Pancreas (tissue), 10 donors: Measurements from ENCODE around the gene KRT74. TPM values are rescaled to one million over a fixed set of nuclear protein-coding genes. Genes with fewer than 3 reads are reported as not detected.

Experiments
- ATAC-seq, 4 donors: fragments of 200-7000 bp; cut with Tn5 transposase; one replicate each; pipeline versions ENCODE4 v1.8.0 to v1.9.1; 2020; ENCODE audit warnings: mild to moderate bottlenecking in 4 of 4, moderate library complexity in 4 of 4
- DNase-seq, 6 donors: peaks; one replicate each; pipeline ENCODE4 v3.0.0-alpha.2; 2020
- FAIRE-seq: peaks from 2 replicates; lab custom pipeline; 2012; peaks lifted over from hg19 to GRCh38; lab: Jason Lieb, UNC
- H3K27ac ChIP-seq, 4 donors: fragments of 200-600 bp; sonication (generic); 1 replicate in 3 of 4; 2 replicates in 1 of 4; pipeline versions ENCODE4 v1.5.0 to v1.8.0; 2020
- H3K27me3 ChIP-seq, 4 donors: fragments of 200-600 bp; one replicate each; pipeline ENCODE4 v1.8.0; 2021
- H3K36me3 ChIP-seq, 3 donors: fragments of 200-600 bp; sonication (generic) in 1 of 3; one replicate each; pipeline versions ENCODE4 v1.5.0 to v1.8.0; 2020 to 2021
- H3K4me1 ChIP-seq, 3 donors: fragments of 200-600 bp; one replicate each; pipeline ENCODE4 v1.8.0; 2021
- H3K4me3 ChIP-seq, 4 donors: fragments of 200-600 bp; sonication (generic) in 2 of 4; one replicate each; pipeline versions ENCODE4 v1.5.0 to v1.8.0; 2020 to 2021
- H3K9me3 ChIP-seq, 4 donors: fragments of 200-600 bp; one replicate each; pipeline ENCODE4 v1.8.0; 2021
- WGBS, 2 donors: extraction: QIAGEN DNeasy Blood & Tissue Kit; methylation state at CpG; one replicate each; pipeline ENCODE4 v1.1.7; 2013; 5-methylcytosine and 5-hydroxymethylcytosine counted together
- intact Hi-C, 3 donors: fragments of 100-400 bp; cut with DNase I; formaldehyde crosslinking; loops; one replicate each; pipeline versions ENCODE4 v1.11.1 to v1.14.2; 2022
- polyA plus RNA-seq, 2 donors: library from polyadenylated mRNA; stranded (reverse); fragments of 200-250 nt; gene quantifications; one replicate each; pipeline ENCODE4 v1.2.3, GENCODE V29; 2013
- total RNA-seq, 6 donors: library from RNA; stranded (reverse); fragmentation: NEBNext Ultra II Directional in 4 of 6; extraction: Animal tissue kit (Norgen Biotek cat#: 25700) in 4 of 6; gene quantifications; one replicate each; pipeline versions ENCODE4 v1.2.1 to v1.2.4, GENCODE V29; 2021 to 2023
- TF ChIP-seq, protein P1 (sequence below), 4 donors: fragments of 200-600 bp; sonication (generic) in 3 of 4; IDR thresholded peaks; one replicate each; pipeline versions ENCODE4 v1.5.0 to v1.8.0; 2021; ENCODE audit warnings: antibody characterized with exemption in 4 of 4
- donor health status: healthy with polysubstance abuse.
- donor health status: DM: no; HTN: no; CAD: no; lungs with moderate emphysema.
- donor health status: DM: no; HTN: no; CAD: no.
- donor health status: control.
- donor health status: control.
- donor health status: Bipolar disorder and iron deficiency.
- donor health status: DM: yes; HTN: yes; CAD: no.
- donor health status: DM: no; HTN: no; CAD: no.
- donor health status: DM: no; HTN: no; CAD: no.
- donor health status: DM: yes; HTN: yes; CAD: no.

The KRT74 gene
- total and polyA plus RNA-seq, 8 donors, result not detected

DNA sequence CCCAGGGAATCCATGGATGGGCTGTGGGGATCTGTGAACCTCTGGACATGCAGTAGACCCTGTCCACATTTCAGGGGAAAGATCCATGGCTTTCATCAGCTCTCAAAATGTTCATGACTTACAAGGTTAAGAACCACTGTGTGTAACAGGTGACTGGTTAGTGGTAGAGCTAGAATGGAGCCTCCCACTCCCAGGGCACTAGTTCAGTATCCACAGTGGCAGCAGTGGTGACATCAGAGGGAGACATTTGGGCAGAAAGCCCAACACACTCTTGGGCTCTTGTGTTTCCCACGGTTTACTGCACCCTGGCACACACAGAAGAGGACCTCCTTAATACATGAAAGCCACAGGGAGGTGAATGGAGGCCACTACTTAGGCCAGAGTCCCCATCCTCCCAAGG, 9.1 kb downstream of the KRT74 start:
- TF ChIP-seq, protein P1, sequence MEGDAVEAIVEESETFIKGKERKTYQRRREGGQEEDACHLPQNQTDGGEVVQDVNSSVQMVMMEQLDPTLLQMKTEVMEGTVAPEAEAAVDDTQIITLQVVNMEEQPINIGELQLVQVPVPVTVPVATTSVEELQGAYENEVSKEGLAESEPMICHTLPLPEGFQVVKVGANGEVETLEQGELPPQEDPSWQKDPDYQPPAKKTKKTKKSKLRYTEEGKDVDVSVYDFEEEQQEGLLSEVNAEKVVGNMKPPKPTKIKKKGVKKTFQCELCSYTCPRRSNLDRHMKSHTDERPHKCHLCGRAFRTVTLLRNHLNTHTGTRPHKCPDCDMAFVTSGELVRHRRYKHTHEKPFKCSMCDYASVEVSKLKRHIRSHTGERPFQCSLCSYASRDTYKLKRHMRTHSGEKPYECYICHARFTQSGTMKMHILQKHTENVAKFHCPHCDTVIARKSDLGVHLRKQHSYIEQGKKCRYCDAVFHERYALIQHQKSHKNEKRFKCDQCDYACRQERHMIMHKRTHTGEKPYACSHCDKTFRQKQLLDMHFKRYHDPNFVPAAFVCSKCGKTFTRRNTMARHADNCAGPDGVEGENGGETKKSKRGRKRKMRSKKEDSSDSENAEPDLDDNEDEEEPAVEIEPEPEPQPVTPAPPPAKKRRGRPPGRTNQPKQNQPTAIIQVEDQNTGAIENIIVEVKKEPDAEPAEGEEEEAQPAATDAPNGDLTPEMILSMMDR (IDR thresholded peaks at IDR 0.05), result no peak
- Histone ChIP-seq H3K4me1 (no peaks in the 10 kb centered on the region), H3K36me3 (no peaks in the 10 kb centered on the region), H3K27me3 (no peaks in the 10 kb centered on the region), H3K27ac (no peak overlapping the region), H3K4me3 (no peak overlapping the region), H3K9me3 (no peaks in the 10 kb centered on the region)
- intact Hi-C loops, result no loop called here
- ATAC-seq (no peak), FAIRE-seq (no peak), DNase-seq (no peak)
- 52 to 69% methylated on average over 1 of the region's 1 CpG for WGBS, 2 donors

DNA sequence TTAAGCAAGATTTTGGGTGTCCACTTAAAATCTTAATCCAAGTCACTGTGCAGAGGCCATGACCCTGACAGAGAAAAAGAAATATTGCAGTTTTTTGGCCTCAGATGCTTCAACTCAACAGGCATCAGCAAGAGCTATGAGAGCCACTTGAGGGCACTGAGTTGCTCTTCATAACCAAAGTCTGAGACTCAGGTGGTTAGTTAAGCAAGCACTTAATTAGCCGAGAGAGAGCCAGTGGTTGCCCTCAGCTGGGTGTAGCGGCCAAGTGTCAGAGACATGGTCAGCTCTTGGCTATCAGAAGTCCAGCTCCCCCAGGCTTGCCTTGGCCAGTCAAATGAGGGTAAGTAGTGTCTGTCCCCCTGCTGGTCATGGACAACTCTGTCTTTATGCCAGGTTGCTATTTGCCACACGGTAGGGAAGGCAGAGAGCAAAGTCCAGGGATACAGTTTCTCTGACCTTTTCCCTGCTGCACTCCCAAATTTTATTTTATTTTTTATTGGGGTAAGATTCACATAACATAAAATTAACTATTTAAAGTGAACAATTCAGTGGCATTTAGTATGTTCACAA, 11.7 kb downstream of the KRT74 start:
- Histone ChIP-seq H3K4me3 (no peak overlapping the region), H3K9me3 (no peaks in the 10 kb centered on the region), H3K27ac (no peak overlapping the region), H3K36me3 (no peaks in the 10 kb centered on the region), H3K27me3 (no peaks in the 10 kb centered on the region), H3K4me1 (no peaks in the 10 kb centered on the region)
- FAIRE-seq (no peak), ATAC-seq (peak in 1 of 4 donors; percentile 39), DNase-seq (no peak)
- TF ChIP-seq, protein P1 (IDR thresholded peaks at IDR 0.05), result peak in 1 of 4 donors; percentile 10
- 62 to 65% methylated on average over 3 of the region's 3 CpGs for WGBS, 2 donors
- intact Hi-C loops, result no loop called here

DNA sequence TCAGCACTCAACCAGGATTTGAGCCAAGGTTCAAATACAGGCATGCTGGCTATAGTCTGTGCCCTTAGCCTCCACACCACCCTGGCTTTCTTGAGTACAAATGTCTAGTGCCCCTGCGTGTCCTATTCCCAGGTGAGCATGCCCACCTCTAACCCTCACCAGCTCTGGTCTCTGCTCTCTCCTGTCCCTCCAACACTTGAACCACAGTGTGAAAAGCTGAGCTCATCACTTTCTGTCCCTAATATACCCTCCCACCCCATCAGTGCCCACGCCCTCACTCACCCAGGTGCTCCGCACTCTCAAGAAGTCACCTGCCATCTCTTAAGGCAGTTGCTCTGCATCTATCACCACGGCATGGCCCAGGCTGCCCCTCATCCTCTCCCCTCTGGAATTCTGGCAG, 13.7 kb downstream of the KRT74 start:
- H3K27me3 ChIP-seq, result no peaks in the 10 kb centered on the region
- ATAC-seq (no peak), DNase-seq (no peak), FAIRE-seq (no peak)
- H3K4me3 ChIP-seq, result no peak overlapping the region
- 73 to 74% methylated on average over 4 of the region's 4 CpGs for WGBS, 2 donors
- TF ChIP-seq, protein P1 (IDR thresholded peaks at IDR 0.05), result no peak
- intact Hi-C loops, result no loop called here
- no peaks in the 10 kb centered on the region for H3K4me1 ChIP-seq
- H3K36me3 ChIP-seq, result no peaks in the 10 kb centered on the region
- no peak overlapping the region for H3K27ac ChIP-seq
- no peaks in the 10 kb centered on the region for H3K9me3 ChIP-seq

DNA sequence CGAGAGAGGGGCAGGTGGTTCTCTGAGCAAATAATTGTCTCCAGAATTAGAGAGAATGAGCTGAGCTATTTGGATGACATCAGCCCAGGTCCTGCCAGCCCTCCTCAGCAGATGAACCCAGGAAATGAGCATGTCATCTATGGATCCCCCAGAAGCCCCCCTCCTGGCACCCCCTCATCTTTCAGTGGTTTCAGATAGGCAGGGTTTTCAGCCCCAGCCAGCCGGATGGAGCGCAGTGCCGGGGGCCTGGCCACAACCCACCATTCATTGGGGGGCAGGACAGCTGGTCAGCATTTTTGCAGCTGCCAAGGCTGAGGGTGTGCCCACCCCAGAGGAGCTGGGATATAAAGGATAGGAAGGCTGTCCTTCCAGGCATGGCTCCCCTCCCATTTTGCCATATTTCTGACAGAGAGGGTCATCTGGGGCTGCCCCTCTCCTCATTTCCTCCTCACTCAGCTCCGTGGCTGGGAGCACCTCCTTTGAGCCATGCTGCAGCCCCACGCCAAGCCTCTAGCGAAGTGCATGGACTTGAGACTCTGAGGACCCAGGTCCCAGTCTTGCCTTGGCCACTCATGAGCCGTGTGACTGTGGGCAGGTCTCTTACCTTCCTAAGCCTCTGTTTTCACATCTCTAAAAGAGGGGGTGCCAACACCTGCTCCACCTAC, 14.7 kb downstream of the KRT74 start:
- intact Hi-C loops, result no loop called here
- DNase-seq, result no peak
- Histone ChIP-seq H3K36me3 (no peaks in the 10 kb centered on the region), H3K4me3 (no peak overlapping the region), H3K27ac (no peak overlapping the region), H3K4me1 (no peaks in the 10 kb centered on the region), H3K27me3 (no peaks in the 10 kb centered on the region), H3K9me3 (no peaks in the 10 kb centered on the region)
- TF ChIP-seq, protein P1 (IDR thresholded peaks at IDR 0.05), result no peak
- no peak for FAIRE-seq
- 63 to 66% methylated on average over 8 of the region's 8 CpGs for WGBS, 2 donors
- no peak for ATAC-seq

DNA sequence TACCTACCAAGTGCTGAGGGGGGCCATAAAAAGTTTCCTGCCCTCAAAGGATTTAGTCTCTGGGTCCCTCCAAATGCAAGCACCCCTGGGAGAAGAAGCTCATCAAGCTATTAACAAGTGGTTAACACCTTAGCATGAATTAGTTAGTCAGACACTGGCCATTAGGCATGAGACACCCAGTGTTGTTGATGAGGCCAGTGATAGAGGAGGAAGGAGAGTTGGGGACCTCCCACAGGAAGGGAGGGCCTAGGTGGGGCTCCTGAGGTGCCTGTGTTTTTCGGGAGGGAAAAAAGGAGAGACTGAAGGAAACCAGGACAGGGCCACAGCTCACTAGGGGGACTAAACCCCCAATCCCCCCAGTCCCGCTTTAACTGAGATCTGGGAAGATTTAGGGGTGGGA, 16.2 kb downstream of the KRT74 start:
- TF ChIP-seq, protein P1 (IDR thresholded peaks at IDR 0.05), result no peak
- intact Hi-C loops, result no loop called here
- DNase-seq (no peak), FAIRE-seq (no peak), ATAC-seq (no peak)
- 67 to 68% methylated on average over 2 of the region's 2 CpGs for WGBS, 2 donors
- Histone ChIP-seq H3K4me1 (no peaks in the 10 kb centered on the region), H3K36me3 (no peaks in the 10 kb centered on the region), H3K4me3 (no peak overlapping the region), H3K9me3 (no peaks in the 10 kb centered on the region), H3K27me3 (no peaks in the 10 kb centered on the region), H3K27ac (no peak overlapping the region)
